Measurements from ENCODE around the gene GOLPH3L.
A peak's percentile ranks its signal among the peaks of the same experiment; 100 is the strongest.
"Not testable (repeated sequence)": the region's sequence is repeated elsewhere in the genome, so short reads cannot be mapped to it uniquely, and the experiment has no call there.

Gene GOLPH3L

DNA sequence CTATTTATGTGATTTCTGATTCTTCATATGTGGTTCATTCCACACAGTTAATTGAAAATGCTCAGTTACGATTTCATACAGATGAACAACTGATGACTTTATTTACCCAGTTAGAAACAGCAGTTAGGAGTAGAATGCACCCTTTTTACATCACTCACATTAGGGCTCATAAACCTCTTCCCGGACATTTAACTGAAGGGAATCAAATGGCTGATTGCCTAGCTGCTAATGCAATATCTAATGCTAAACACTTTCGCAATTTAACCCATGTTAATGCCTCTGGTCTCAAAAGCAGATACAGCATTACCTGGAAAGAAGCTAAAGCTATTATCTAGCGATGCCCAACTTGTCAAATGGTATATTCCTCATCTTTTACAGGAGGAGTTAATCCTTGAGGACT is 39.9 kb downstream of the GOLPH3L start:
- DNase-seq (ENCODE audit: low read depth): not testable (repeated sequence)

DNA sequence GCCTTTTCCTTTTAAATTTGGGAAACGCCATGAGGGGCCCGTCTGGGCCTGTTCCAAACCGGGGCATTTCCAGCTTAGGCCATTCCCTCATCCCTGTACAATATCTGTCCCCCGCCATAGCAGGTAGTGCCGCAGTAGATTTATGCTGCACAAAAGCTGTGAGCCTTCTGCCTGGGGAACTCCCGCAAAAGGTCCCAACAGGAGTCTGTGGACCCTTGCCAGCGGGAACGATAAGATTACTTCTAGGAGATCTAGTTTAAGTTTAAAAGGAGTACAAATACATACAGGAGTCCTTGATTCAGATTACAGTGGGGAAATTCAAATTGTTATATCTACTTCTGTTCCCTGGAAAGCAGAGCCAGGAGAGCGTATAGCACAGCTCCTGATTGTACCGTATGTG is 42.3 kb downstream of the GOLPH3L start:
- not testable (repeated sequence) for DNase-seq (ENCODE audit: low read depth)

DNA sequence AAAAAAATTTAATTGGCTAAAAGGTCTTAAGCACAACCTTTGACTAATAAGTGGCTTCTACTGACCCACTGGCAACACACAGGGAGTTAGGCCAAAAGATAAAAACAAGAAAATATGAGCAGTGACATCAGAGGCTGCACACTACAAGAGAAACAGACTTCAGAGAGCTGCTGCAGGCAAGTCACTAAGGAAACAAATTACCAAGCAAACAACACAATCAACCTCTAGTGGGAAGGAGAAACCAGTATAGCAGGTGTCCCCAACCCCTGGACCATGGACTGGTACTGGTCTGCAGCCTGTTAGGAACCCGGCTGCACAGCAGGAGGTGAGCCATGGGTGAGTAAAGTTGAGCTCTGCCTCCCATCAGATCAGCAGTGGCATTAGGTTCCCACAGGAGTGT is 46.8 kb downstream of the GOLPH3L start:
- DNase-seq (ENCODE audit: low read depth): no peak

DNA sequence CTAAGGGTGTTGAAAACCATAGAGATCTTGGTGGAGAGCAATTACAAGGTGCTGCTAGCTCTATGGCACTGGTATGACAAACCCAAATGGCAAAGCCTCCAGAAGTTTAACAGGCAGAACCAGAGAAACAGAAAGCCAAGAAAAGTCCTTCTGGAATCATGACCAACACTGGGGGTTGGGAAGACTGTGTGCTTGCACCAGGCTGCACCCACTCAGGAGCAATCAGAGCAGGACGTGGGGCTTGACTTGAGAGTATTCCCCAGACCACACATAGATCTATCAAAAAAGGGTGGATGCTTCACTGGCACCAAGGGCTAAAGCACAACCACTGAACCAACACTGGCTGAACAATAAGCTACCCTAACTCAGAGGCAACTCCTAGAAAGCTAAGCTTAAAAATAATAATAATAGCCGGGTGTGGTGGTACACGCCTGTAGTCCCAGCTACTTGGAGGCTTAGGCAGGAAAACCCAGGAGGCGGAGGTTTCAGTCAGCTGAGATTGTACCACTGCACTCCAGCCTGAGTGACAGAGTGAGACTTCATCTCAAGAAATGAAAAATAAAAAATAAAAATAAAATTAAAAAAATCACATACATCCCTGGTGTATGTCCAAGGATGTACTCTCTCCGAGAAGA is 47.4 kb downstream of the GOLPH3L start:
- DNase-seq (ENCODE audit: low read depth): no peak

DNA sequence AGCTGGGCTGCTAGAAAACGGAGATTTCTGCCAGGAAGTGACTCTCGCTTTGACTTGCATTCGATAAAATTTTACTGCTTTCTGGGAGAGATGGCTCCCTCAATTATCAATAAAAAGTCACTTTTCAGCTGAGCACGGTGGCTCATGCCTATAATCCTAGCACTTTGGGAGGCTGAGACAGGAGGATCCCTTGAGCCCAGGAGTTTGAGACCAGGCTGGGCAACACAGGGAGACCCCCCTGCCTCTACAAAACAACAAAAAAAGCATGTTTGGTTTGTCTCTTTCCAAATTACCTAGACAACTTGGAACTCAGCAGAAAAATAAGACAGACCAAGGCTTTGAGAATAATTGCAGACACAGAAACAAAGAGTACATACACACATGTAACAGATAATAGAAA is 54.7 kb downstream of the GOLPH3L start:
- DNase-seq (ENCODE audit: low read depth): no peak

DNA sequence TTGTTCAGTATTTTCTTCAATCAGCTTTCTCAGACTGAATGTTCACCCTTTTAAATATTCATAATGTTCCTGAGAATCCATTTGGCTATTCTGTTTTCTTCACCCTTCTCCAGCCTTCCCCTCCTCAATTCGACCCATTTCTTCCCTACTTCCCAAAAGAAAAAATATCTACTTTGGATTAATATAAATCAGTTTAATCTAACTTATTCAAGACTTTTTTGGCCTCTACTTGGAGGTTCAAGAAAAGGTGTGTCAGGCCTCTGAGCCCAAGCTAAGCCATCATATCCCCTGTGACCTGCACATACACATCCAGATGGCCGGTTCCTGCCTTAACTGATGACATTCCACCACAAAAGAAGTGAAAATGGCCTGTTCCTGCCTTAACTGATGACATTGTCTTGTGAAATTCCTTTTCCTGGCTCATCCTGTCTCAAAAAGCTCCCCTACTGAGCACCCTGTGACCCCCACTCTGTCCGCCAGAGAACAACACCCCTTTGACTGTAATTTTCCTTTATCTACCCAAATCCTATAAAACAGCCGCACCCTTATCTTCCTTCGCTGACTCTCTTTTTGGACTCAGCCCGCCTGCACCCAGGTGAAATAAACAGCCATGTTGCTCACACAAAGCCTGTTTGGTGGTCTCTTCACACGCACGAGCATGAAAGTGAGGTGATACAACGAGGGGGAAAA is 55.7 kb downstream of the GOLPH3L start:
- not testable (repeated sequence) for DNase-seq (ENCODE audit: low read depth)

DNA sequence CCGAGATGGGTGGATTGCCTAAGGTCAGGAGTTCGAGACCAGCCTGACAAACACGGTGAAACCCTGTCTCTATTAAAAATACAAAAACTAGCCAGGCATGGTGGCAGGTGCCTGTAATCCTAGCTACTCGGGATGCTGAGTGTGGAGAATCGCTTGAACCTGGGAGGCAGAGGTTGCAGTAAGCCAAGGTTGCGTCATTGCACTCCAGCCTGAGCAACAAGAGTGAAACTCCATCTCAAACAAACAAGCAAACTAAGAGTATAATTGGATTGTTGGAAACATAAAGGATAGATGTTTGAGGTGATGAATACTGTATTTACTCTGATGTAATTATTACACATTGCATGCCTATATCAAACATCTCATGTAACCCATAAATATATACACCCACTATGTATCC is 58.5 kb downstream of the GOLPH3L start:
- DNase-seq (ENCODE audit: low read depth): not testable (repeated sequence)

DNA sequence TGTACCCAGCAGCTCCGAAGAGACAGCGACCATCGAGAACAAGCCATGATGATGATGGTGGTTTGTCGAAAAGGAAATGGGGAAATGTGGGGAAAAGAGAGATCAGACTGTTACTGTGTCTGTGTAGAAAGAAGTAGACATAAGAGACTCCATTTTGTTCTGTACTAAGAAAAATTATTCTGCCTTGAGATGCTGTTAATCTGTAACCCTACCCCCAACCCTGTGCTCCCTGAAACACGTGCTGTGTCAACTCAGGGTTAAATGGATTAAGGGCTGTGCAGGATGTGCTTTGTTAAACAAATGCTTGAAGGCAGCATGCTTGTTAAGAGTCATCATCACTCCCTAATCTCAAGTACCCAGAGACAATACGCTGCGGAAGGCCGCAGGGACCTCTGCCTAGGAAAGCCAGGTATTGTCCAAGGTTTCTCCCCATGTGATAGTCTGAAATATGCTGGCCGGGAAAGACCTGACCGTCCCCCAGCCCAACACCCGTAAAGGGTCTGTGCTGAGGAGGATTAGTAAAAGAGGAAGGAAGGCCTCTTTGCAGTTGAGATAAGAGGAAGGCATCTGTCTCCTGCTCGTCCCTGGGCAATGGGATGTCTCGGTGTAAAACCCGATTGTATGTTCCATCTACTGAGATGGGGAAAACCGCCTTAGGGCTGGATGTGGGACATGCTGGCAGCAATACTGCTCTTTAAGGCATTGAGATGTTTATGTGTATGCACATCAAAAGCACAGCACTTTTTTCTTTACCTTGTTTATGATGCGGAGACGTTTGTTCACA is 61.9 kb downstream of the GOLPH3L start:
- not testable (repeated sequence) for DNase-seq (ENCODE audit: low read depth)

DNA sequence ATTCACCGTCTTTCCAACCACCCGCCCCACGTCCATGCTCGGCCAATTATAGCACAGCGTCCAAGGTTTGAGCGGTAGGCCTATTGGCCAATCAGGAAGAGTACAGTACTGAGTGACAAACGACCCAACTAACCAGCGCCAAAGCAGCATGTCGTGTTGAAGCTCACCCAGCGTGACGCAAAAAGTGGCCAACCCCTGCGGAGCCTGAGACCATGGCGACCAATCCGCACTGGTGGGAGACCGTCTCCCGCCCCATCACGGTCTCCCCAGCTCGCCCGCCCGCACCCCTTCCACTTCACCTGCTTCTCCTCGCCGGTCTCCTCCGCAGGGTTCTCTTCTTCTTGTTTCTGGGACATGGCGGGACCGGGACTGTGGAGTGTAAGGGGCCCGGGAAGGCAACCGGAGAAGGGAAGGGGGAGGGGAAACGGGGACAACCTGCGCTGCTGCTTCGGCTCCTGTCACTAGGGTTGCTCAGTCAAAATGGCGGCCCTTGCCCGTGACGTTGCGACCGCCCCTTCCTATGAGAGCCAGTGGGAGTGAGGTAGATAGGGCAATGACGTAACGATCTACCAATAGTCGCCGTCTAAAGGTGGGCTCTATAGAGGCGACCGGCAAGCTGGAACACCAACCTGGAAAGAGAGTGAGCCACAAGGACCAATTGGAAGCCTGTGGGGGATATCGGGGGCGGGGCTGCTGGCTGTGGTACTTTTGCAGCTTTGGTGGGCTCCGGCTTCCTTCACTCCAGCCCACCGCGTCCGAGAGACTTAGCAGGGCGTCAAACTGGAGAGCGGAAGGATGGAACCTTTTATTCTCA is 67.6 kb downstream of the GOLPH3L start, which contains the start of gene ENSA:
ENSA (minus strand) TSS at position 498 of the 814 bp plus-strand sequence; CDS start at position 356, 142 bp downstream.
- DNase-seq (ENCODE audit: low read depth): peak; percentile 100

DNA sequence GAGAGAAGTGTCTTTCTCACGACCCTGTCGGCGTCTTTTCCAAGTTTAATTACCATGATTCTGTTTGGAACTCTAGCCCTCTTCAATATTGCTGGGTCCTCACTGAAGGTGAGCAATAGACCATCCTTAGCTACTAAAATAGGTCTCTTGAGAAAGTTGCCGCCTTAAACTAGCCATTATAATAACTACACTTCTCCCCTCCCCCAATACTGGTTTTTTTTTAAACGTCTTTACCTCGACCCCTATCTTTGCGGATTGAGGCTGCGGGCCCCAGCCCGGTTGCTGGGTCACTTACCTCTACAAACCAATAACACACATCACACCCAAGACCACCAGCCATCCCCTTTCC is 68.2 kb downstream of the GOLPH3L start:
- DNase-seq (ENCODE audit: low read depth): no peak

DNA sequence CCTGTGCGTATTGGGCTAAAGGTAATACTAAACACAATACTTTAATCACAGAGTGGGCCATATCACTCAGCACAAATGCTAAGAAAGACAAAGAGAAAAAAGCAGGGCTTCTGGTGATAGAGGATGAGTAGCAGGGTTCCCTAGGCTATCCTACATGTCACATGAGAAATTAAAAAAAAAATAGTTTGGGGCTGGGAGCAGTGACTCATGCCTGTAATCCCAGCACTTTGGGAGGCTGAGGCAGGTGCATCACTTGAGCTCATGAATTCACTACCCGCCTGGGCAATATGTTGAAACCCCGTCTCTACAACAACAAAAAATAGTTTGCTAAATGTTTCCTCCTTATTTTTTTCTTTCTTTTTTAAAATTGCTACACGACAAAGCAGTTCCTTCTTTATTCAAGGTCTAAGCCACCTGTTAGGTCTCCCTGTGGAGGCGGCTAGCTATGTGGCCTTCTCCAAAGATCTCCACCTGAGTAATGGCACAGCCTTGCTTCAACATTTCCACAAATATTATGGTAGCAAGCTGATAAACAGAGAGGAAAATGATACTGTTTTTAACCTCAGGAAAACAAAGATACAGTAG is 69.0 kb downstream of the GOLPH3L start:
- no peak for DNase-seq (ENCODE audit: low read depth)

DNA sequence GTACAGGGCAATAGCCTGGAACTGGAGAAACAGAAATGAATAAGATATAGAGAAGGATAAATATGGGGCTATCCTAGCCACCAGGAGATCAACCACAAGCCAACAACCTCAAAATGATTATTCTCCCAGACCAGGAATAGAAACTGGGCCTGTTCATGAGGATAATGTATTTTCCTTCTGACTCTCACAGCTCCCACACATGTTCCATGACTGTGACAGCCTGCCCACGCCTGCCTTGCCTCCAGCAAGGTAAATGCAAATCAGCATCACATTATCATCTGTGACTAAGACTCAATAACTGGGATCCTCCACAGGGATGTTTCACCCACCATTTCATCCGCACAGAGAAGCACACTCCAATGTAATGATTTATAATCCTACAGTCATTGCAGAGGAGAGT is 70.8 kb downstream of the GOLPH3L start:
- no peak for DNase-seq (ENCODE audit: low read depth)

DNA sequence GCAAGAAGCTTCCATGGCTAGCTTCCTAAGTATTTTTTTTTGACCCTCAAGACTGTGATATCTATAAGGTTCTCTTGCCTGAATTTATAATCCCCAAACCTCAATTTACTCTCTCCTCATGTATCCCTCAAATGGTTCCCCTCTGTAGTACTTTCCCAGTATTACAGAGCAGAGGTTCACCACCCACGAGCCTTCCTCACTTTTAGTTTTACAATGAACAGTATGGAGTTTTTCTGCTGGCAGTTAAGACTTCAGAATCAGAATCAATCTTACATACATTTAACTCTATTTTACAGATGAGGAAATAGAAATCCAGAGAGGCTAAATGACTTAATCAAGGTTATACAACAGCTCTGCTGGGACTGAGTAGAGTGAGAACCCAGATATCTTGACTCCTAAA is 72.4 kb downstream of the GOLPH3L start:
- not testable (repeated sequence) for DNase-seq (ENCODE audit: low read depth)

DNA sequence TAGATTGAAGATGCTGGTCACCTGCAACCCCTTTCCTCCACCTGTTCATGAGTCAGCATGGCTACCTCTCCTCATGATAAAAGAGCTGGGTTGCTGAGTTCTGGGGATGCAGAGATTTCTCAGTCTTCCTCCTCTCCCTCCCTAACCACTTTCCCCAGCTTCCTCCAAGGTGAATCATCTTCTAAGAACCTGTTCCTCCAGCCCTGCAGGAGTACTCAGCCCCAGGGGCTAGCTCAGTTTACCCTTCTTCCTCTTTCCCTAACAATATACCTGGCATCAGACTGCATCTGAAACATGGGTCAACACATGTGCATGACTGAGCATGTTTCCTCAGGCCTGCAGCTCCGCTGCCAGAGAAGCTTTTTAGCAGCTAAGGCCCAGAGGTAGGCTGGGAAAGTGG is 72.8 kb downstream of the GOLPH3L start:
- not testable (repeated sequence) for DNase-seq (ENCODE audit: low read depth)

DNA sequence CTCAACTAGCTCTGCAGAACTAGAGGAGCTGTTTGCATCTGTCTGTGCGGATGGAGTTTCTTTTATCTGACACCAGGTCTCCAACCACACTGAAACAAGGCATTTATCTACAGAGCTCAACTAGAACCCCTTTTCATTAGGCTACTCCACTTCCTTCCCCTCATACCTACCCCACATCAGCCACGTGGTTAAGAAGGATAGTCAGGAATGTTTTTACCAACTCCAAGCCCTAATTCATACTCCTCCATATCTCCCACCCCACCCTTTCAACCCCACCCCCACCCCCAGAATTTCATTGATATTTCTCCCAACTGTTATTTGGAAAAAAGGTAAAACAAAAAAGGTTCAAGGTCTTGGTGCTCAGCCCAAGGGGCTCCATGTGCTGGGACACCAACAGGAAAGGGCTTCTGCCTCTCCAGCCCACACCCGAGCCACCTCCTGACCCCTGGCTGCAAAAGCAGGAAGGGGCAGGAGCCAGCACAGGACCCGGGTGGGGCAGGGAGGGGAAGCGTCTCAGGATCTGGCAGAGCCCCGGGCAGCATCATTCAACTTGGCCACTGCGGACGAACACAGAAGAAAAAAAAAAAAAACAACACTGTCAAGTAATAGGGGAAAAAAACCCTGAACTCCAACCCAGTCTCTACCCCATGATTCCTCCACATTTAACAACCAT is 74.5 kb downstream of the GOLPH3L start:
- DNase-seq (ENCODE audit: low read depth): no peak

DNA sequence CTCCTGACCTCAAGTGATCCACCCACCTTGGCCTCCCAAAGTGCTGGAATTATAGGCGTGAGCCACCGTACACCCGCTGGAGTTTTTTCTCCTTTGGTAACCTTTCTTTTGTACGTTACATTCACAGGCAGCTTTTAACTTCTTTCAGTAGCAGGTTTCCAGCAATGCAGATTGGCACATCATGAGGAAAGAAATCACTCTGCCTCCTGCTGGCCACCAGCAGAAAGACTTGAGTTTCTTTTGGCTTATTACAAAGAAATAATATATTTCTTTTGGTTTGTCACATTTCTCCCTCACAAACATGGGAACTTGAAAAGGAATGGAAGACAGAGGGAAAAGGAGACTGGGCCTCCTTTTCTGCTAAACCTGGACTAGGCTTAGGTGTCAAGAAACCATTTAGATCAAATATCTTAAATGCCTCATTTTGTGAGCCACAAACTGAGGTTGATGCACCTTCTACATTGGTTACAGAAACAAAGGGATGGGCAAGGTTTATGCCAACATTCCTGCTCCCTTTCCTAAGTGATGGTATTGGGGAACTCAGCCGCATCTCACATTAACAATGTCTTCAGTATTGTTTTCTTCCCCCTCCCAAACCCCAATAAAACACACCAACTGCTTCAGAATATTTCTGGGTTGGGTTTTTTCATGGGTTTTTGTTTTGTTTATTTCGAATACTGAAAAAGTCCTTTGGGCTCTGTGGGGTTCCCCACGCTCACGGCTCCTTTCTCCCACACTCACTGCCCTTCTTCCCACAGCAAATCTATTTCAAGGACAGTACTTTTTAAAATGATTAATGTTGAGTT is 75.3 kb downstream of the GOLPH3L start:
- DNase-seq (ENCODE audit: low read depth): peak; percentile 69

DNA sequence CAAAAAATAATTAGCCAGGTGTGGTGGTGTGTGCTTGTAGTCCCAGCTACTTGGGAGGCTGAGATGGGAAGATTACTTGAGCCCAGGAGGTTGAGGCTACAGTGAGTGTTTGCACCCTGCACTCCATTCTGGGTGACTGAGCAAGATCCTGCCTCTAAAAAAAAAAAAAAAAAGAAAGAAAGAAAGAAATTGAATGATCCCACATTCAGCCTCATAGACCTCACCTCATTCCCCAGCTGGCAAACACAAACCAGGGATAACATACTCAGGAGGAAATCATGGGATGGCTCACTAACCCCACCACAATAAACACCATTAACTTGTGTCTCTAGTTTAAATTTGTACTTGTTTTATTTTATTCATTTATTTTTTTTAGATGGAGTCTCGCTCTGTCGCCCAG is 76.0 kb downstream of the GOLPH3L start:
- no peak for DNase-seq (ENCODE audit: low read depth)

DNA sequence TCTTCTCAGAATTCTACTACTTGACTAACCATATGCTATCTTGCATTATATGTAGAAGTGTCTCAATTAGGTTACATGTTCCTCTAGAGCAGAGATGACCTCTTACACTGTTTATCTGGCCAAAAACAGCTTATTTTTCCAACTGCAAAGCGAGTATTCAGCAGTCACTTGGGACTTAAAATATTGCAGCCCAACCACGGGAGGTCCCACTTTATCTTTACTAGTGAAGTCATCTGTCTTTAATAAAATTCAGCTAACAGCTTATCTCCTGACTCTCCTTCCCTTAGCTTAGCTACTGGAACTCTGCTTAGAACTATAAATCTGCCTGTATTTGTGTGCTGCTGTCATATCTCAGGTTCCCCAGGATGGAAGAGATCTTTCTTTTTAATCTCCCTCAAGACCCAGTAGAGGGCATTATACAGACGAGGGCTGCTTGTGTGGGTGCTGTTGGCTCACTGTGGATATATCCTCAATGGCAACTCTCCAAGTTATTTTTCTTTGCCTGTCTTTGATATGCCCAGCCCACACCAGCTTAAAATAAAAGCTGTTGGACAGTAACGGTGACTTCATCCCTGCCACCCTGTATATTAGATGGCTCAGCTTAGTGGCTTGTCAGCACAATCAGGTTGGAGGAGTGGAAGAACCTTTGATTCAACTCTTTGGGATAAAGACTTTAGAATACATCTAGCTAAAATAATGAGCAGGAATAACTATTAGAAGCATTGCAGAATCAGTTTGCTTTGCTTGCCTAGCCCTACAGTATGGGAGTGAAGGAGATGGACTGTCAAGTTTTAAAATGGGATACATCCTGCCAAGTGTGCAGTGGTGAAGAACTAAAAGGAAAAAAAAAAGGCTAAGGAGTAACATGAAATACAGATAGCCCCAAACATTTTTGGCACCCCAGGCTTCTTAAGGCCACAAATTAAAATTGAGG is 77.1 kb downstream of the GOLPH3L start:
- peak; percentile 87 for DNase-seq (ENCODE audit: low read depth)

All from ELR (cell line).